GM12892 (cell line): ENCODE measurements around the gene PPP1R9A.

Experiments used
- POLR2A ChIP-seq: IDR thresholded peaks from 2 replicates; pipeline ENCODE4 v1.6.1; 2011; ENCODE audit warnings: low read depth, low read length, control low read depth
- TAF1 ChIP-seq: IDR thresholded peaks from 2 replicates; pipeline ENCODE4 v1.6.1; 2011; ENCODE audit warnings: low read depth, mild to moderate bottlenecking, control low read depth, low read length, borderline replicate concordance

- TF ChIP-seq POLR2A: no peak
- no peak for TF ChIP-seq TAF1
These were observed 410.6 kb downstream of the PPP1R9A start for GRCh38 chr7:95317966-95318365.
